ENCODE data around the gene PLA2G4C.

GRCh38 chr19:48090281-48090802 lies 20.3 kb downstream of the PLA2G4C start:
- no peak for TF ChIP-seq CTCF (IDR thresholded peaks at IDR 0.05)
- peak in 2 of 4 donors; percentile 35 to 37 for TF ChIP-seq POLR2AphosphoS5 (IDR thresholded peaks at IDR 0.05)
- TF ChIP-seq POLR2A (IDR thresholded peaks at IDR 0.05): no peak
